GM18526 (cell line): Measurements from ENCODE around the gene RERE.

Source experiments
- POLR2A ChIP-seq: IDR thresholded peaks from 3 replicates; pipeline ENCODE4 v1.6.1; 2011; ENCODE audit not compliant: insufficient read length; ENCODE audit errors: extremely low read depth

RERE gene

DNA sequence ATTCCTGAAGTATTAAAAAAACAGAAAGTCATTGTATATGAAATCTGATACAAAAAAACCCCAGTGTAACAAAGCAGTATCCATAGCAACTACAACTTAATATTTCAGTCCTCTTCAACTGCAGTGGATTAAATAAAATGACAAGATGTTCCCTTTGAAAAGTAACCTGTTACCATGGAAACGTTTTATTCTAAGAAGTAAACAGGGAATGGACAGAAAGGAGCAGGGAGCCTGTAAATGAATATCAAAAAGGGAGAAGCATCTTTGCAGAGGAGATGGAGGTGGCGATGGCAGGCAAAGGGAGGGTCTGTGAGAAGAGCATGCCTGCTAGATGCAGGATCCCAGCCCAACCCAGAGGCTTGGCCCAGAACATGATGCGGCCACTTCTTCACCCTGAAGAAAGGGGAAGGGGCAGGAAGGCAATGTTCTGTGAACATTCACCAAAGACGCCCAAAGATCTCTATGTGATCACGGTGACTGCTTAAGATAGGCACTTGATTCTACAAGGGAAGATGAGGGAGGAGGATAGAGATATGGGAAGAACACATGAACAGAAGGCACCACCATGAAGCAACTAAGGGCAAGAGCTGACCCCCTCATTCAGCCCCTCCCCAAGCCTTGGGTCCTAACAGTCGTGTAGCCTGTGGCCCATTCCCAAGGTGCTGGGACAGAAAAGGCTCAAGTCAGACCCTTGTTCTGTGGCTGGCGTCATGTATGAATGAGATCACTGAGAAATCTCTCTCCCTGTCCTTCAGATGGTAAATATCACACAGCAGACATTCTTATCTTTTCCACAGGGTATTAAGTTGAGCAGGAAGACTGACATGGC, 299.6 kb downstream of the RERE start:
- no peak for TF ChIP-seq POLR2A

DNA sequence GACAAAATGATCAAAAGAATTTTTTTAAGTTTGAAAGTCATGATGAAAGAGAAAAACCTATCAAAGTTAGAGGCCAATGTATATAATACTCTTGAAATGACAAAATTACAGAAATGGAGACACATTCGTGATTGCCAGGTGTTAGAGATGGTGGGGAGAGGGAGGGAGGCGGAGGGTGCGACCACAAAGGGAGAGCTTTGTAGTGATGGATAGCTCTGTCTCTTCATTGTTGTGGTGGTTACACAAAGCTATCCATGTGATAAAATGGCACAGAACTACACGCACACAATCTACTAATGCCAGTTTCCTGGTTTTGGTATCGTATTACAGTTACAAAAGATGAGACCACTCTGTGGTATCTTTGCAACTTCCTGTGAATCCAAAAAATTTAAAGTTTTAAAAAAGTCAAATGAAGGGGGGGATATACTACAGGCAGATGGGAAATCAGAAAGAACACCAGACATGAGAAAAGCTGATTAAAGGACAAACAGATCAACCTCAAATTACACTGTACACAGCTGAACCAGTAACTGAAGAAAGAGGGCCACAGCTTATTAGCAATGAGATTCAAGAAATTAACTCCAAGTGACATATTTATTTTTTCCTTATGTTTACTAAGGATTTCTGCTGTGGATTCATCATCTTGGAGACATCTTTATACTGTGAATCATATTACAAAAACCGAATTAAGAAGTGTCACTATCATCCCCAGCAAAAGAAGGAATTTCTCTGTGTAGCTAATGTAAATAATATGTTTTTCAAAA, 300.5 kb downstream of the RERE start:
- TF ChIP-seq POLR2A: no peak

DNA sequence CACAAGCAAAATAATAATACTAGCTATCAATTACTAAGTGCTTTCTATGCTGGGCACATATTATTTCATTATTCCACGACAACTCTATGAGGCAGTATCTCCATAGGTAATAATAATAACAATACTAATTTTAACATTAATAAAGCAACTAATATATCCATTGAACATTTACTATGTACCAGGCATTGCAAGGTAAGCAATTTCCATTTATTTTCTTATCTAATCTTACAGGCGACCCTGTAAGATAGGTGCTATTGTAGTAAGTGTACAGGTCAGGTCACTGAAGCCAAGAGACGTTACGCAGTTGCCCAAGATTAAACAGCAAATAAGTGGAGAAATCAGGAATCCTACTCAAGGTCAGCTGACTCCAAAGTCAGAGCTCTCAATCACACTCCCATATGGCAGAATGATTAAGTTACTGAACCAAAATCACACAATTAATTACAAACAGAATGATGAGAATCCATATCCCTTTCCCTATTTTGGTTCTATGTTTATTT, 301.1 kb downstream of the RERE start:
- TF ChIP-seq POLR2A: no peak

DNA sequence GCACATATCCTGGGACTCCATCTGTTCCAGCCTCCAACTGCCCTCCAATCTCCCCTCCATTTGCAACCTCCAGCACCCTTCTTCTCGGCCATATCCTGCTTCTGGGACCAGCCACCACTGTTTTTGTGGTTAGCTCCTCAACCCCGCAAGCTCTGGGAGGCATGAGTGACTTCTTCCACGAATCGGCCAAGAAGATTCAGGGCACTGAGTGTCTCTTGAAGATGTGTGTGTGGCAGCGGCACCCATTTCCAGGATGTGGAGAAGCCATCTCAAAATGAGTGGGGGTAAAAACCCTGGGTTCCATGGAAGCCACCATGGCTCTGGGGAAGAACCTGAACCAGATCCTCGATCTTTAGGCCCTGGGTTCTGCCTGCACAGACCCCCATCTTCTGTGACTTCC, 304.9 kb downstream of the RERE start:
- no peak for TF ChIP-seq POLR2A

DNA sequence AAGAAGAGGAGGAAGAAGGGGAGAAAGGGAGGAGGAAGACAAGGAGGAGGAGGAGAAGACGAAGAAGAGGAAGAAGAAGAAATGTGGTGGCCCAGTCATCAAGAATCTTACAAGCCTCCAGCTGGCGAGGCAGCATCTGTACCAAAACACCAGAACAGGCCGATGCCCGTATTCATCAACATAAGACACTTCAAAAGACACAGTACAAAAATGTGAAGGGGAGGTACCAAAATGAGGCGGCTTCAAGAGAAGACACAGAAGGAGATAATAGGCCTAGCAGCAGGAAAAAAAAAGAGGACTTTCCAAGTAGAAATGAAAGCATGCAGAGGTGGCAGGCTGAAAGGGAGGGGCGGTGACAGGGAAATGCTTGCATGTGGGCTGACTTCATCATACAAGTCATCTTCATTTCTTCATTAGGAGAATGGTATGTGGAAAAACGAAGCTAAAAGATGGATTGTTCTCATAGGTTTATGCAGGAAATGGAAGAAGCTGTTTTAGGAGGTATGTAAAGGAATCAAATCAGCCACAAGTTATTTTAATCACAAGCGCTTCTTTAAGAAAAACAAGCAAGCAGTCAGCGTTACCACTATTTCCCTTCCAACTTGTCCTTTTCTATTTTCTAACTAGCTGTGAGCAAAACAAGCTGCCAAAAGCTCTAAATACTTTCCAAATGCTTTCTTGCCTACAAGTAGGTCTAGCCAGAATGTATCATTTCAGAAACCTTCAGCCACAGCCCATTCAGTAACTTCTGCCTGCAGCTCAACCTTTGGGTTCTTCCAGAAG, 307.2 kb downstream of the RERE start:
- no peak for TF ChIP-seq POLR2A

DNA sequence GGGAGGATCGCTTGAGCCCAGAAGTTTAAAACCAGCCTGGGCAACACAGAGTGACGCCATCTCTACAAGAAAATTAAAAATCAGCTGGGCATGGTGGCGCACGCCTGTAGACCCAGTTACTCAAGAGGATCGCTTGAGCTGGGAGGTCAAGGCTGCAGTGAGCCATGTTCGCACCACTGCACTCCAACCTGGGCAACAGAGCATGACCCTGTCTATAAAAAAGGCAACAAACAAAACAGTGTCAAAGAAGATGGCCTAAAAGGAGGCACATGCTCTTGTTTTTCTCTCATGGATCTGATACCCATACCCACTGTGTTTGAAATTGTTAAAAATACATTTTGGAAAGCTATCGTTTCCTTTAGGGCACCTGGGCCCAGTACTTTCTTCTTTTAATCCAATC, 307.9 kb downstream of the RERE start:
- no peak for TF ChIP-seq POLR2A

DNA sequence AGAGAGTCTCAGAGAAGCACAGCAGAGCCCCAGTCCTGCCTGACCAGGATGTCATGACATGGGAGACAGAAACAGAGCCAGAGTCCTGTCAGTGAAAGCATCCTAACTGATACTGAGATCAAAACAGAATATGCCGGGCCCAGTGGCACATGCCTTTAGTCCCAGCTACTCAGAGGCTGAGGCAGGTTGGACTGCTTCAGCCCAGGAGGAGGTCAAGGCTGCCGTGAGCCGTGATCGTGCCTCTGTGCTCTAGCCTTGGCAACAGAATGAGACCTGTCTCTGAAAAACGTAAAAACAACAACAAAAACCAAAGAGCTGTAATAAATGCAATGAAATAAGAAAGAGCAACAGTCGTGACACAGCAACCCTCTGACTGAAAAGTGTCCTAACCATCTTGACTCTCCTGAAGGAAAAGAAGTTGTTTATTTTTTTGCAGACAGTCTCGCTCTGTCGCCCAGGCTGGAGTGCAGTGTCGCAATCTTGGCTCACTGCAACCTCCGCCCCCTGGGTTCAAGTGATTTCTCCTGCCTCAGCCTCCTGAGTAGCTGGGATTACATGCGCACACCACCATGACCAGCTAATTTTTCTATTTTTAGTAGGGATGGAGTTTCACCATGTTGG, 310.3 kb downstream of the RERE start:
- no peak for TF ChIP-seq POLR2A

DNA sequence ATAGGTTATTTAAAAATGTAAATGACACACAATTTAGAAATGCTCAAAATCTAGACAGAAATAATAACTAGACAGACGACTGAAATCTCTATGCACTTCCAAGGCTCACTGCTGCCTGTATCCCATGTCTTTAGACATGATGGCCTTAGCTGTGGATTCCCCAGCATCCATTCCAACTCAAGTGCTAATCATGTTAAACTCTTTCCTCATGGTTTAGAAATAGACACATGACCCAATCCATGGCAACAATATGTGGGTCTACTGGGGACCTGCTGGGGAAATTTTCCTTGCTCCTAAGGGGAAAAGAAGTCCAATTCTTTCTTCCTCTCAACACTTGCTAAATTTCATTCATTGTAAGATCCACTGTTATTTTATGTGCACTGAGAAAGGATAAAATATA, 311.0 kb downstream of the RERE start:
- no peak for TF ChIP-seq POLR2A

DNA sequence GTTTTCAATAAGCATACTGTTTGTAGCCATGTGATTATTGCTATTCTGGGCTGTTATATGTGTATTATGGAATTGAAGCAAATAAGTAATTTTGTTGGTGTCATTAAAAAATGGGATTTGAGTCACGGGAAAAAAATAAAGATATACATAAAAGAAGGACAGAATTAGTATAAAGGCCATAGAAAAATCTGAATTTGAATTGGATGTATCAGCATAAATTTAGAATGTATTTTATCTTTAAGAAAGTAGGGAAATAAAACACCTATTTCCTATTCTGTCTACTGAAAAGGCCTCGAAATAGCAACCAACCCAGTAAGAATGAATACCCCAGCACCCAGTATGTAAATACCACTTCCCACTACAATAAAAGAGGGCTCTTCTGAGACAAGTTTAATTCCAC, 313.6 kb downstream of the RERE start:
- no peak for TF ChIP-seq POLR2A

DNA sequence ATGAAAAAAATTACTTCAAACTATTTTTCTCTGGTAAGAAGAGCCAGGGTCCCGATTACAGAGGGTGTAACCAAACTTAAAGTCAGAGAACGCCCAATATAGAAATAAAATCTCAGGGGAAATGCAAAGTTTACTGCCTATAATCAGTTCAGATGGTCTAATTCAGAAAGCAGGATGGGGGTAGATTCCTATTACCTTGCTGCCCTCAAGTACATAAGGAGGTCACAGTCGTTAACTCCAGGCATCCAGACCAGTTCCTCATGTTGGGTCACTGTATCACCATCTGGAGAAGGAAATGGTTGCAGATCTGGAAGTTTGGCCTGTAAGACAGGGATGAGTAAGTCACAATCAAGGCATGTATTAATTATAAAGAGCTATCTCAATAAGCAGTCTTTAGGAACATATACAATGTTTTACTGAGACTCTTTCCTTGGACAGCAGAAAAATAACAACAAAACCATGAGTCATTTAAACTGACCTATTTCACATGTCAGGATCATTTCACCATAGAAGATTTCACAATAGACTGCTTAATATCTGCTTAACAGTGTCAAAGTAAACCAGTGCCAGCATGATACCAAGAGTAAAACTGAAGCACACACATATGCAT, 320.1 kb downstream of the RERE start:
- no peak for TF ChIP-seq POLR2A

DNA sequence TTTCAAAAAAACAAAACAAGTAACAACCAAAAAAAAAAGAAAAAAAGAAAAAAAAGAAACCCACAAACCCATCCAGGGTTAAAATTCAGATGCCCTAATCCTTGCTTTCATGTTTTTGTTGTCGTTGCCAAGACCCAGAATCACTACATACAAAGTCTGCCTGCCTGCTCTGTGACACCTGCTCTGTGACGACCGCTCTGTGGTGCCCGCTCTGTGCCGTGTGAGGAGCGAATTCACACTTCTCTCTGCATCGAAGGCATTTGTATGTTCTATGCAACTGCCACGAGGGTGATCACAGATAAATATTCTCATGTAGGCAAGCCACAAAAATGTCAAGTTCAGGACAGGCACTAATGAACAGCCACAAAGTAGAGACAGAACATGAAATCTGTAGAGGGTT, 321.0 kb downstream of the RERE start:
- no peak for TF ChIP-seq POLR2A

DNA sequence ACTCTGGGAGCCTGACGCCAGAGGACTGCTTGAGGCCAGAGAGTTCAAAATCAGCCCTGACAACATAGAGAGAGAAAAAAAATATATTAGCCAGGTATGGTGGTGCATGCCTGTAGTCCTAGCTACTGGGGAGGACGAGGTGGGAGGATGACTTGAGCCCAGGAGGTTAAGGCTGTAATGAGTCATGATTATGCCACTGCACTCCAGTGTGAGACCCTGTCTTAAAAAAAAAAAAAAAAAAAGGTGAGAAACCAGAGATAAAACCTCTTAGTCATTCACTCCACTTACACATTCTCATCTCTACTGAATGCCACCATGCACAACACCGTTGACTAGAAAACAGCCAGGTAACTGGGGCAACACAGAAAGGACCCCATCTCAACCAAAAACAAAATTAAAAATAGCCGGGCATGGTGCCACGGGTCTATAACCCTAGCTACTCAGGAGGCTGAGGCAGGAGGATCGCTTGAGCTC, 321.5 kb downstream of the RERE start:
- no peak for TF ChIP-seq POLR2A

DNA sequence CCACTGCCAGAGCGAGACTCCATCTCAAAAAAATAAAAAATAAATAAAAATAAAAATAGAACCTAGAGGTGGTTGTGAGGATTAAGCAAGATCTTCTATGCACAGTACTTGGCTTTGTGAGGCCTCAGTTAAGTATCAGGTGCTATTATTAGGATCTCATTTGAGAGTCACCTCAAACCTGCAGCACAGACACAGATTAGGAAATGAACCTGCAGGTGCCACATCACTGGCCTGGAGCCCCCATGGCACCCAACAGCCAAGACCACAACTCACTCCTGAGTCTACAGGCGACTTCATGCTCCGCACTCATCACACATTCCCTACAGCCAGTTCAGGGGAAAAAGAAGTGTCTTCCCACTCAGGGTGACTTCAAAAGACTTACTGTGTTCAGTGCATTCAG, 322.8 kb downstream of the RERE start:
- no peak for TF ChIP-seq POLR2A

DNA sequence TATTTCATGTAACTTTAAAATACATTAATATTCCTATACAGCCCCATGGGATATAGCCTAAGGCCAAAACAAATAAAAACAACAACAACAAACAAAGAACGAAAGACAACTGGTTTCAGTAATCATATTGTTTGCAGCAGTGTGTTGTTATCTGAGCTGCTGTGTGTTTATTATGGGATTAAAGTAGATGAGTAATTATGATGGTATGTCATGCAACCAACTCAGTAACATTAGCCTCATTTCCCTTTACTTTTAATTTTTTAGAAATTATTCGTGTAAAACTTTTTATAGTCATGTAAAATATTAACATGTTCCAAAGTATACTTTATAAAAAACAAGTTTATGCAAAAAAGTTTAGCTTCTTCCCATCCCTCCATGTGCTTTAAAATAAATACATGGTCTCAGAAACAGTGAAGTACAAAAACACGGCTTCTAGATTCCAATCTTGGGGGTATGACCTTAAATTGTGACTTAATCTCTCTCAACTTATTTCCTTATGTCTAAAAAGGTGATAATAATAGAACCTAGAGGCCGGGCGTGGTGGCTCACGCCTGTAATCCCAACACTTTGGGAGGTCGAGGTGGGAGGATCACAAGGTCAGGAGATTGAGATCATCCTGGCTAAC, 323.4 kb downstream of the RERE start:
- TF ChIP-seq POLR2A: no peak

DNA sequence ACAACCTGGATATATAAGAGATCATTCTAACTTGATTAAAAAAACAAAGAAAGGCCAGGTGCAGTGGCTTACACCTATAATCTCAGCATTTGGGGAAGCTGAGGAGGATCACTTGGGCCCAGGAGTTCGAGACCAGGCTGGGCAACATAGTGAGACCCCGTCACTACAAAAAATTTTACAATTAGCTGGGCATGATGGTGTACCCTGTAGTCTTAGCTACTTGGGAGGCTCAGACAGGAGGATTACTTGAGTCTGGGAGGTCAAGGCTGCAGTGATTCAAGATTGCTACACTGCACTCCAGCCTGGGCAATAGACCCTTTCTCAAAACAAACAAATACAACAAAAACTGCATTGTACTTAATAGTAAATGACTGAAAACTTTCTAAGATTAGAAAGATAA, 330.2 kb downstream of the RERE start:
- TF ChIP-seq POLR2A: no peak

DNA sequence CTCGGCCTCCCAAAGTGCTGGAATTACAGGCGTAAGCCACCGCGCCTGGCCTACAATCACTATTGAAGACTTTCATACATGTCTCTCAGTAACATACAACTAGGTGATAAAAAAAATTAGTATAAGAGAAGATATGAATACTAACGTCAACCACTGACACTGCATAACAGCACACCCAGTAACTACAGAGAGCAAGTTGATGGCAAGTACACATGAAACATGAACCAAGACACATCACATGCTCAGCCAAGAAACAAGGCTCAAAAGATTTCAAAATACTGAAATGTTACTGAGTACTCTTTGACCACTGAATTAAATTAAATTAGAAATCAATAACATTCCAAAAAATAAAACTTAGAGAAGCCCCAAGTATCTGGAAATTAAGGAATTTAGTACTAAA, 331.4 kb downstream of the RERE start:
- no peak for TF ChIP-seq POLR2A
